ENCODE measurements around the gene ANXA9.

Gene ANXA9

DNA sequence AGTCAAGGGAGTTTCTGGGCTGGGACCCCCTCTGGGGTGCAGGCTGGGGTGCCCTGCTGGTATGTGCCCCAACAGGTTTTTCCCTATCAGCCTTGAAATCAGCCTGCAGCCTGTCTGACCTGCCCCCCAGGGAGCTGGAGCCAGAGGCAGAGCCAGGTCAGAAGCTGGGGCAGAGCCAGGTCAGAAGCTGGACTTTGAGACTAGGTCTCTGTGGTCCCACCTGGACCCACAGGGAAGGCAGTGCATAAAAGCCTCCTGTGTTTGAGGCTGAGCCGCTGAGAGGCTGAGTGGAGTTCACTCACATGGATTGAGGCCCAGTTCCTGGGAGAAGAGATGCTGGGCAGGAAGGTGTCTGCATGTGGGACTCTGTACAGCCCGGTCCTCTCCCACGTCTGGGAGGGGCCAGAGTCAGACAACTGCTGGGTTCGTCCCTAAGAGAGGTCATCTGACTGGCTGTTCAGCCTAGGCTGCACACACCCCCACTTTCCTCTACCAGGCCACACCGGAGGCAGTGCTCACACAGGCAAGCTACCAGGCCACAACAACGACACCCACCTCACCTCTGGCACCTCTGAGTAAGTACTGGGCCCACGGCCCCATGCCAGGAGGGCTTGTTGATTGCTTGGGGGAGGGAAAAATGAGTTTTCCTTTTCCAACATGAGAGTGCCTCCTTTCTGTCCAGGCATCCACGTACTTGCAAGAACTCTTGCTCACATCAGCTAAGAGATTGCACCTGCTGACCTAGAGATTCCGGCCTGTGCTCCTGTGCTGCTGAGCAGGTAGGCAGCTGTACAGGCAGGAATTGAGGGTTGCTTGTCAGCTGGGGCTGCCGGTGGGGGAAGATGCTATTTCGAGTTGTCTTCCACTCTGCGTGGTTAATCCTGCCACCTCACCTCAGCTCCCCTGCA, at the start of gene ANXA9:
Gene ANXA9, plus strand, starts transcription at position 488 of the 908 bp plus-strand sequence. CDS start 814 bp downstream, outside the sequence.
- no peak for DNase-seq

- no peak for DNase-seq
These were observed 37.2 kb upstream of the ANXA9 start for GRCh38 chr1:150944856-150945255.

GRCh38 chr1:150954708-150955107, 27.4 kb upstream of the ANXA9 start:
- DNase-seq = no peak

GRCh38 chr1:150955280-150955679, 26.8 kb upstream of the ANXA9 start:
- DNase-seq = no peak

DNA sequence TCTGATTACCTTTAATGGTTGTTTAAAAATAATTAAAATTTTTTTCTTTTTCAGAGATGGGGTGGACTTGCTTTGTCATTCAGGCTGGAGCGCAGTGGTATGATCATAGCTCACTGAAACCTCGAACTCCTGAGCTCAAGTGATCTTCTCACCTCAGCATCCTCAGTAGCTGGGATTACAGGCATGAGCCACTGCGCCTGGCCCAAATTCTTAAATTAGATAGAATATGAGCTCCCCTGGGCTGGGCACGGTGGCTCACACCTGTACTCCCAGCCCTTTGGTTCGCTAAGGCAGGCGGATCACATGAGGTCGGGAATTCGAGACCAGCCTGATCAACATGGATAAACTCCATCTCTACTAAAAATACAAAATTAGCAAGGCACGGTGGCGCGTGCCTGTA, 24.4 kb upstream of the ANXA9 start:
- DNase-seq = no peak

- no peak for DNase-seq
These were observed 21.4 kb upstream of the ANXA9 start for GRCh38 chr1:150960646-150961045.

DNA sequence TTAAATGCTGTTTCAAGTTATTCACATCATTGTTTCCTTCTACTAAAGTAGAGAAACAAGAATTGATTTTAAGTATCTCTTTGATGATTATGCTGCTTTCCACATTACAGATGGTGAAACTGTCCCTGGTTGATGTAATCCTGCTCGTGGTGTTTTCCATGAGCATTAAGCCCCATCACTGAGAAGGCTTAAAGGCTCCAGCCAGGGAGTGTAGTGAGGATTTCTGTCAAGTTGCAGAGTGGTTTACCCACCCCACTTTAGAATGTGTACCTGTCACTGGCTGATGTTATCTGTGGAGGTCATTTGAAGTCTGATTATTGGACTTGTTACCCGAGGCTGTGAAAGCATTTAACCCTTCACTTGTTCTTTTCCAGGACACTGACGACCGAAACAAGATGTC, 20.3 kb upstream of the ANXA9 start:
- DNase-seq = no peak

DNA sequence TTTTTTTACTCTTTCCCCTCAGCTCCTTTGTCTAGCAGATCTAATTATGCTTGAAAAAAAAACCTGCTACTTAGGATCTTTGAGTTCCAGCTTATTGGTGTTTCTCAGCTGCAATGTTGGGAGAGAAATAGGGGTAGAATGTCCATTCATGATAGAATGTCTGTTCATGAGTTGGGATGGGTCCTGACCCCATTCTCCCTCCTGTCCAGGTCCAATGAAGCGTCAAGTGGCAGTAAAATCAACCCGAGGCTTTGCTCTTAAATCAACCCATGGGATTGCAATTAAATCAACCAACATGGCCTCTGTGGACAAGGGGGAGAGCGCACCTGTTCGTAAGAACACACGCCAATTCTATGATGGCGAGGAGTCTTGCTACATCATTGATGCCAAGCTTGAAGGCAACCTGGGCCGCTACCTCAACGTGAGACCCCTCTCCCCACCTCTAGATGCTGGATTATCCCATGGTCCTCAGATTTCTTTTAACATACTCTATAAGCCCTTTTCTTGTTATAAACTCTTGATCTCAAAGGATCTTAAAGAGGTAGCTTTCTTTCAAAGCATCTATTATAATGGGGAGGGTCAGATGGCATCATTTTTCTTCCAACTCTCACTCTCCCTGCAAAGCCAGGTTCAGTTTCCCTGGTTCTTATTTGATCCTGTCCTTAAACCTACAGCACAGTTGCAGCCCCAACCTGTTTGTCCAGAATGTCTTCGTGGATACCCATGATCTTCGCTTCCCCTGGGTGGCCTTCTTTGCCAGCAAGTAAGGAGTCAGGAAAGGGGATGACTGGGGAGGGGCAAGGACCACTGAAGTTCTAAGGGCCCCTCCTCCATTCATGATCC, 18.6 kb upstream of the ANXA9 start:
- DNase-seq = no peak

DNA sequence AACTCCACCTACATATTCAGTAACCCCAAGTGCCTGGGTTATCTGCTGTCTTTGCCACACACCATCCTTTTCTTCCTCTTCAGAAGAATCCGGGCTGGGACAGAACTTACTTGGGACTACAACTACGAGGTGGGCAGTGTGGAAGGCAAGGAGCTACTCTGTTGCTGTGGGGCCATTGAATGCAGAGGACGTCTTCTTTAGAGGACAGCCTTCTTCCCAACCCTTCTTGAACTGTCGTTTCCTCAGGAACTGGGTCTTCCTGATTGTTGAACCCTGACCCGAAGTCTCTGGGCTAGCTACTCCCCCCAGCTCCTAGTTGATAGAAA, 18.0 kb upstream of the ANXA9 start:
- DNase-seq = no peak

DNA sequence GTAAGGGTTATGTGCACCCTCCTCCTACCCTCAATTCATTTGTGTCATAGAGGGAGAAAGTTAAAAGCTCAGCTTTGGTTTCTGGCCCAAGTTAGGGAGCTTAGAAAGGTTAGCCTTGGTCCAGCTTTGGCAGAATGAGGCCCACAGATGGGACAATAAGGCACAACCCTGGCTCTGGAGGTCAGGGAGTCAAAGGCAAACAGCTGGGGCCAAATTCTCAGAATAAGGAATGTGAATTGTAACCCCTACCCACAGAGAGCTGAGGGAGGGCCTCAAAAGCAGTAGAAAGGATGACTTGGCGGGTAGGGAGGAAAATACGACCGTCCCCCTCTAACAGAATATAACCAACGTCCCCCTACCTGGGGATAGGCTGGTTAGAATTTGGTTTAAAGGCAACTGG, 16.5 kb upstream of the ANXA9 start:
- DNase-seq = no peak

DNA sequence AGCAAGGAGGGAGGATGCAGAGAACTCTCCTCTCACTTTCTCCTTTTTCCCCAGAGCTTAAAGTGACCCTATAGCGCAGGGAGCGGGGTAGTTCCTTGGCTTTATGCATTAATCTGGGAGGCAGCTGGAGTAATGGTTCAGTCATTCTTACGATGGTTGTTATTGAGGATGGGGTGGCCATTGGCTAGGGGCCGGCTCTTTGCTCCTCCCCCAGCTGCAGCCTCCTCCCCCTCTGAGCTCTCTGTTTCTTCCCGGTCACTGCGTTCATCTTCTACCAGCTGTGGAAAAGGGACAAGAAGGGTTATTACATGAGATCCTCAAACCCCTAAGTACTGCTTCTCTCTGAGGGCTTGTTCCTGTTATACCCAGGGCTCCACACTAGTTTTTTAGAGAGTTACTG, 16.1 kb upstream of the ANXA9 start:
- no peak for DNase-seq

DNA sequence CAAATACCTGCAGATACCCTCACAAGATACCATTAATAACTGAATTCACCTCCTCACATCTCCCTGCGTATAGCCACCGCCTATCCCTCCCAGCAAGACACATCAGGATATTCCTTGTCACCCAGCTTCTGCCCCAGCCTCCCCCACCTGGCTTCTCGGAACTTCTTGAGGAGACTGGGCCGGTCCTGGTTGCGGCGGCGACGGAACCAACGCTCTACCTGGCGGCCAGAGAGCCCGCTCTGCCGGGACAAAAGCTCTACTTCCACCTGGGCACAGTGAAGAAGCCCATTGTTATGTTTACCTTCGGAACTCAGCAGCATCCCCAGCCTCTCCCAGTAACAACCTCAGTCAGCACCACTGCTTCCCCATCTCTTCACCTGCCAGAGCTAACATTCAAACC, 14.2 kb upstream of the ANXA9 start:
- DNase-seq = no peak

DNA sequence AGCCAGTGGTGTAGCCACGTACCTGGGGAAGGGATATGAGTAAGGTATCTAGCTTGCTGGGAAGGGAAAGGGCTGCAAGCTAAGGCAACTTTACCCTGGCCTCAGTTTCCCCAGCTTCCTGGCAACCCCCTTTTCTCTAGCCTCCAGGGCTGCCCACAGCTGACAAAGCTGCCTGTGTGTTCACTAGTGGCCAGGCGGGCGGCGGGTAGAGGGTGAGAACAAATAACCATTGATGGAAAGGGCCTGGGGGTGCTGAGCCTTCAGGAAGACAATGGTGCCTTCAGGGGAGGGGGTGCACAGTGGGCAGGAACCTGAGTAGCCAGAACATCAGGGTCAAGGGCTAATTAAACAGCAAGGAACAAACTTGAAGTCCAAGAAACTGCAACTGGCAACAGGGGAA, 13.6 kb upstream of the ANXA9 start:
- DNase-seq = no peak

DNA sequence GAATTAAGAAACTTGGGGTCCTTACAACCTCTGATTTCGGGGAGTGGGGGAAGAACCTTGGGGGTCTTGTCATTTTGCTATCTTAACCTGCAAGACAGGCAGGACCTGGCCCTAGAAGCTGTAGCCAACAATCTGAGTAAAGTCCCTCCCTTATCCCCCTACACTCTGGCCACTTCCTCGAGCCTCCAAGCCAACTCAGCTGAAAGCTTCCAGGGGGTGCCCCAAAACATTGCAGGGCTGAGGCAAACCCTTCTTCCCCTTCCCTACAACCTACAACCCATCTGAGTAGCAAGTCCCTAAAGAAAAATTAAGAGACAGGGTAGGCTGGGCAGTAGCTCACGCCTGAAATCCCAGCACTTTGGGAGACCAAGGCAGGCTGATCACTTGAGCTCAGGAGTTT, 12.5 kb upstream of the ANXA9 start:
- DNase-seq = no peak

DNA sequence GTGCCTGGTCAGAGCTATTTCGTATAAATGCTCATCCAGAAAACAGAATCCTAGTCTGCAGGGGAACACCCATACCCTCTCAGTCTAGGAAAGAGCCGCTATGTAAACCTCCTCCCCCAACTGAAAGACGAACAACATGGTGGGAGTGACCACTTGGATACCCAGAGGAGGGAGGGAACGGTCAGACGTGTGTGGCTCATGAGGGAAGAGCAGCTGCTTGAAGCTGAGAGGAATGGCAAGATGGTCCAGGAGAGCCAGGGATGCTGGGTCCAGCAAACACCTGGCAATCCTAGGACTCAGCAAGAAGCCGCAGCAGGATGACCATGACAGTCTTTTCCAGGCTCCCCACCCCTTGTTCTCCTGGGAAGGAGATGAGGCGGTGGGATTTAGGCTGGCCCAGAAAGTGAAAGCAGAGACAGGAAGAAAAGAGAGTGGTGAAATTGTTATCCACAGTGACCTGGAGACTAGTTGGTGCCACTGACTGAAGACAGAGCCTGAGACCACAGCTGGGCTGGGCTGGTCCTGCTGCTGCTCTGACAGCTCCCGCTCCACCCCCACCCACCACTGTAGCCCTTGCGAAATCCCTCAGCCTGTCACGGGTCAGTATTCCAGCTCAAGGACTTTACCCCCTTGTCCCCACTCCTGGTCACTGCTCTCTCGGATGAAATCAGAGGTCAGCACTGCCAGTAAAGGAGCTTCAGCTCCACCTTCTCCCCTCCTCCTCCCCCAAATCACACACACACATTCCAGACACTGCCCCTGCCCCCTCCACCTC, 11.1 kb upstream of the ANXA9 start:
- DNase-seq = no peak

DNA sequence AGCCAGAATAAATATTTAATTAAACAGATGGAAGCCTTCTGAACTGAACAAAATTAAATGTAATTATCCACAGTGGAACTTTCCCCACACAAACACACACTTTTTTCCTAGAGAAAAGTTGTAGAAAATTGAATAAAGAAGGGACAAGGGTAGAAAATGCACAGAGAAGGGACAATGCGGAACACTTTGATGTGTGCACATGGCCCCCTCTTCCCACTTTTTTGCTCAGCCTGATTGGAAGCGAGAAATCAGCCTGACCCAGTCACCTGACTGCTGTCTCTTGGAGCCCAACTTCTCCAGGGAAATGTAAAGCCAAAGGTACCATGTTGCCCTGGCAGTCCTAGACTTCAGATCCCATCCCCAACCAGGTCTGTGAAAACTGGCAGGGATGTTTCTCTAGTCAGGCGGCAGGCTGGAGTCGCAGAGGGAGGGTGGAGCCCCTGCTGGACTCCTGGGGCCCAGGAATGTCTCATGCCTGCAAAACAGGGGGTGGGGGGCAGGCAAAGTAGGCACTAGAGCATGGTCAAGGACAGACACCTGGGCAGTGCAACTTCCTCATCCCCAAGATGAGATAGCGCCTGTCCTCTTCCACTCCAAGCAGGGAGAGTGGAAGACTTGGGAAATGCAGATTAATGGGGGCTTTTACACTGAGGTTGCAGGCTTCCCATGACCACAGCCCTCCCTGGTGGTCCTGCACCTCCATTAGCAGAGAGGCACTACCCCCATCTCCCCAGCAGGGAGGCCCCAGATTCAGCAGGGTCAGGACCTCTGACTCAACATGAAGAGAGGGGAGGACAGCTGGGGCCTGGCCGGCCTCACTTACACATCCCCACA, 10.3 kb upstream of the ANXA9 start:
- no peak for DNase-seq

- no peak for DNase-seq
These were observed 9.6 kb upstream of the ANXA9 start for GRCh38 chr1:150972417-150972940.

- DNase-seq = peak; percentile 6
These were observed 8.7 kb upstream of the ANXA9 start for GRCh38 chr1:150973258-150973835.

GRCh38 chr1:150973836-150974579, 8.1 kb upstream of the ANXA9 start:
- DNase-seq = peak; percentile 35

DNA sequence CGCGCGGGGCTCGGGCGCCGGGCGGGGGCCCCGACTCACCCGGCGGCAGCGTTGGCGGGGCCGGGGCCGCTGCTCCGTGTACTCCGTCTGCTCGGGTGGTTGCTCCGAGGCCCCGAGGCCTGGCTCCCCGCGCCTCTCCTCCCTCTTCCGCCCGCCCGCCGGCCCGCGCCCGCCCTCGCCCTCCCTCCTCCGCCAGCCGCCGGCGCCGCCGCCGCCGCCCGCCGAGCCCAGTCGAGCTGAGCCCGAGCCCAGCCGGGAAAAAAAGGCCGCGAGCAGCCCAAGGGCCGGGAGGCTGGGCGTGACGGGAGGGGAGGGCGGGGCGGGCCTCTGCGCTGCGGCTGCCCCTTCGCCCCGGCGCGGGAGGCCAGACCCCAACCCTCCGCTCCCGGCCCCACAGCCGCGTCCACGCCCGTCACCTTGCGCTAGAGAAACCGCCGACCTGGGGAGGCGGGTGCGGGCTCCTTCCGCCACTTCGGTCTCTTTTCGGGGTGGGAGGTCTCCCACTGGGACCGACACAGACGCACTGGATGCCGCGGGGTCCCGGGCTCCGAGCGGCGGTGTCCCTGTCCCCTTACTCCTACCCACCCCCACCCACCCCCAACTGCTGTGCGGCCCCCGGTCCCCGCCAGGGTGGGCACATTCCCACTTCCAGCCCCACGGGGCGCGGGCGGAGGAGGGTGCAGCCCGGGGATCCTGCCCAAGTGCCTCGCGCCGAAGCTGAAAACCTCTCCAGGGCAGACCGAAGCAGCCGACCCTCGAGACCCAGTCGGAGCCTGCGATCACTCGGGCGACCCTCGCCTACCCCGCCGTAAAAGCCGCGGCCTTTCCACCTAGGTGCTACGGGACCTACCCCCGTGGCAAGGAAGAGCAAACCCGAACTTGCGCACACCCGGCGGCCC, 7.3 kb upstream of the ANXA9 start, which contains the start of gene CERS2:
Gene CERS2, minus strand, starts transcription at position 256 of the 899 bp plus-strand sequence. CDS start 5,745 bp downstream, outside the sequence.
- peak; percentile 70 for DNase-seq

All from activated effector memory CD4-positive, alpha-beta T cell treated with Interleukin-2 at 50 U/mL for 16 hours (primary cell).